Measurements from ENCODE around the gene DCHS2. TPM values are rescaled to one million over a fixed set of nuclear protein-coding genes. Genes with fewer than 3 reads are reported as not detected.
A peak's percentile ranks its signal among the peaks of the same experiment; 100 is the strongest.

Gene DCHS2
- total and polyA plus RNA-seq, 2 experiments from 2014 or later, result 0.12 to 1.7 TPM

DNA sequence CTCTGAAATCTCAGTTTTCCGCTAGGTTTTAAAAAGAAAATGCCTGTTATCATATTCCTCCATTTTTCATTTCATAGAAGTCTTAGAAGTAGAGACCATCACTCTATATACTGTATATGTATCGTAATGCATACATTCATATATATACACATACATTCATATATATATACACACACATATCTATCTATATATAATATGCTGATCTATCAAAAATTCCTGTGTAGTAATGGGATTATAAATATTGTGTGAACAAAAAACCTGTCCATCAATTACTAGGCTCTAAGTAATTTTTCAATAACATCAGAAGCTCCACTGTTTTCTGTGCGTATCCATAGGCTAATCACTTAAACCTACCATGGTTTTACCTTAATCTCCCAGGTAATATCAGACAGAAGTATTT is 150.2 kb downstream of the DCHS2 start:
- no peak overlapping the region for H3K27ac ChIP-seq
- no peaks in the 10 kb centered on the region for H3K79me2 ChIP-seq
- H3K27me3 ChIP-seq, result no peaks in the 10 kb centered on the region
- 87% methylated on average over 3 of the region's 3 CpGs for WGBS (ENCODE audit: low lambda C conversion rate, missing lambda C conversion rate)
- no peak overlapping the region for H3K4me2 ChIP-seq
- no peak for DNase-seq (ENCODE audit: low spot score)
- no peaks in the 10 kb centered on the region for H3K9me3 ChIP-seq (ENCODE audit: low read depth)
- H4K20me1 ChIP-seq (ENCODE audit: insufficient read depth, poor library complexity, severe bottlenecking), result no peaks in the 10 kb centered on the region
- no peaks in the 10 kb centered on the region for H3K4me1 ChIP-seq (ENCODE audit: insufficient read depth)
- H3K36me3 ChIP-seq (replicated peaks; ENCODE audit: insufficient read depth, low read depth), result no peaks in the 10 kb centered on the region
- no peak overlapping the region for H3K4me3 ChIP-seq
- TF ChIP-seq EZH2 (IDR thresholded peaks at IDR 0.05; ENCODE audit: borderline replicate concordance), result no peak
- TF ChIP-seq EZH2phosphoT487 (IDR thresholded peaks at IDR 0.05; ENCODE audit: low read depth, severe bottlenecking, unreplicated experiment), result no peak
- TF ChIP-seq, protein P1, sequence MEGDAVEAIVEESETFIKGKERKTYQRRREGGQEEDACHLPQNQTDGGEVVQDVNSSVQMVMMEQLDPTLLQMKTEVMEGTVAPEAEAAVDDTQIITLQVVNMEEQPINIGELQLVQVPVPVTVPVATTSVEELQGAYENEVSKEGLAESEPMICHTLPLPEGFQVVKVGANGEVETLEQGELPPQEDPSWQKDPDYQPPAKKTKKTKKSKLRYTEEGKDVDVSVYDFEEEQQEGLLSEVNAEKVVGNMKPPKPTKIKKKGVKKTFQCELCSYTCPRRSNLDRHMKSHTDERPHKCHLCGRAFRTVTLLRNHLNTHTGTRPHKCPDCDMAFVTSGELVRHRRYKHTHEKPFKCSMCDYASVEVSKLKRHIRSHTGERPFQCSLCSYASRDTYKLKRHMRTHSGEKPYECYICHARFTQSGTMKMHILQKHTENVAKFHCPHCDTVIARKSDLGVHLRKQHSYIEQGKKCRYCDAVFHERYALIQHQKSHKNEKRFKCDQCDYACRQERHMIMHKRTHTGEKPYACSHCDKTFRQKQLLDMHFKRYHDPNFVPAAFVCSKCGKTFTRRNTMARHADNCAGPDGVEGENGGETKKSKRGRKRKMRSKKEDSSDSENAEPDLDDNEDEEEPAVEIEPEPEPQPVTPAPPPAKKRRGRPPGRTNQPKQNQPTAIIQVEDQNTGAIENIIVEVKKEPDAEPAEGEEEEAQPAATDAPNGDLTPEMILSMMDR (IDR thresholded peaks at IDR 0.05; ENCODE audit: poor library complexity), result no peak
- H2AFZ ChIP-seq, result no peak overlapping the region
- H3K9me2 ChIP-seq (replicated peaks; ENCODE audit: insufficient read depth), result no peaks in the 10 kb centered on the region

DNA sequence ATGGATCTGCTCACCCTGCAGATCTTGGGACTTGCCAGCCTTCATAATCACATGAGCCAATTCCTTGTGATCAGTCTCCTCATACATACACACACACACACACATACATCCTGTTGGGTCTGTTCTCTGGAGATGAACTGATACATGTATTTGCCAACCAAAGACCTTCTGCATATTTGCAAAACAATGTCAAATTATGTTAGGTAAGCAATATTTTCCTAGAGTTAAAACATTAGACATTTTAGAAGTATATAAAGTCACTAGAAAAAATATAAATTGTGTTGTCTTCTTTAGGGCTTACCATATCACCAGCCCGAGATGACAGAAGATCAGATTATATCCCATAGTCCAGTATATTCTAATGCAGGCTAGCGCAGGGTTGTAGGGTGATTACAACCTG is 156.0 kb downstream of the DCHS2 start:
- H3K9me3 ChIP-seq (ENCODE audit: low read depth), result no peaks in the 10 kb centered on the region
- H2AFZ ChIP-seq, result no peak overlapping the region
- H3K27ac ChIP-seq, result no peak overlapping the region
- no peak overlapping the region for H3K4me2 ChIP-seq
- H3K4me1 ChIP-seq (ENCODE audit: insufficient read depth), result peaks cover 4% of the 10 kb centered on the region
- TF ChIP-seq EZH2 (IDR thresholded peaks at IDR 0.05; ENCODE audit: borderline replicate concordance) (no peak), EZH2phosphoT487 (IDR thresholded peaks at IDR 0.05; ENCODE audit: low read depth, severe bottlenecking, unreplicated experiment) (no peak)
- TF ChIP-seq, protein P1 (IDR thresholded peaks at IDR 0.05; ENCODE audit: poor library complexity), result no peak
- no peaks in the 10 kb centered on the region for H3K9me2 ChIP-seq (replicated peaks; ENCODE audit: insufficient read depth)
- H3K79me2 ChIP-seq, result no peaks in the 10 kb centered on the region
- WGBS (ENCODE audit: low lambda C conversion rate, missing lambda C conversion rate), result 94% methylated on average over 2 of the region's 2 CpGs
- H3K4me3 ChIP-seq, result no peak overlapping the region
- H3K36me3 ChIP-seq (replicated peaks; ENCODE audit: insufficient read depth, low read depth), result no peaks in the 10 kb centered on the region
- H3K27me3 ChIP-seq, result peaks cover 25% of the 10 kb centered on the region
- no peak for DNase-seq (ENCODE audit: low spot score)
- H4K20me1 ChIP-seq (ENCODE audit: insufficient read depth, poor library complexity, severe bottlenecking), result no peaks in the 10 kb centered on the region

DNA sequence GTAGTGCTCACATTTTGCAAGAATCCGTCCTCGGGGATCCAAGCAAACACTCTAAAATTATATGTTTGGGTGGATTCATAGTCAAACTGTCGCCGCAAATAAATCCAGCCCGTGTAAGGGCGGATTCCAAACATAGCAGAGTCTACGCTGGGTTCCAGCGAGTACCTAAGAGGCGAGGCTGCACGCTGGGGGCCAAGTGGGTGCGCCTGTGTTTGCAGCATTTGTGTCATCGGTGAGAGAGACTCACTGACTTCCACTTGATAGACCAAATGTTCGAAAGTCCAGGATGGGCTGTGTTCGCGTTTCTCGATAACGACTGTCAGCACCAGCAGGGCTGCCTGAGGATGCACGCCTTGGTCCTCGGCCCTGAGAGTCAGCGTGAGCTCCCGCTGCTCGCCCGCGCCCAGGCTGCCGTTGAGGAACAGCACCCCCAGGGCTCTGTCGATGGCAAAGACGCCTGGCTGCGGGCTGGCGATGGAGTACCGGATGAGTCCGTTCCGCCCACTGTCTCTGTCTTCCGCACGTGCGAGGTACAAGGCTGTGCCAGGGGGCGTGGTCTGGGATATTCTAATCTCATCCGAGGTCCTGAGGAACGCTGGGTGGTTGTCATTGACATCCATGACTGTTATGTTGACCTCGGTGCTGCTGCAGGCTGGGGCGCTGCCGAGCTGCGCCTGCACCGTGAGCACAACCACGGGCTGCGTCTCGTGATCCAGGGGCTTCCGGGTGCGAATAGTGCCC is 158.7 kb downstream of the DCHS2 start:
- Histone ChIP-seq H3K27me3 (peaks cover 25% of the 10 kb centered on the region), H3K27ac (no peak overlapping the region), H3K4me1 (ENCODE audit: insufficient read depth) (peaks cover 4% of the 10 kb centered on the region), H3K4me3 (peak overlapping the region; percentile 34), H4K20me1 (ENCODE audit: insufficient read depth, poor library complexity, severe bottlenecking) (no peaks in the 10 kb centered on the region), H3K36me3 (replicated peaks; ENCODE audit: insufficient read depth, low read depth) (no peaks in the 10 kb centered on the region), H3K4me2 (peak overlapping the region; percentile 91), H3K9me3 (ENCODE audit: low read depth) (no peaks in the 10 kb centered on the region), H3K9me2 (replicated peaks; ENCODE audit: insufficient read depth) (no peaks in the 10 kb centered on the region), H3K79me2 (no peaks in the 10 kb centered on the region), H2AFZ (peak overlapping the region; percentile 57)
- WGBS (ENCODE audit: low lambda C conversion rate, missing lambda C conversion rate), result 8% methylated on average over 48 of the region's 48 CpGs
- TF ChIP-seq, protein P1 (IDR thresholded peaks at IDR 0.05; ENCODE audit: poor library complexity), result peak; percentile 11
- TF ChIP-seq EZH2 (IDR thresholded peaks at IDR 0.05; ENCODE audit: borderline replicate concordance) (no peak), EZH2phosphoT487 (IDR thresholded peaks at IDR 0.05; ENCODE audit: low read depth, severe bottlenecking, unreplicated experiment) (no peak)
- DNase-seq (ENCODE audit: low spot score), result peak; percentile 80
